GM21447 (cell line): ENCODE results near the gene ST3GAL5.
"Not testable (repeated sequence)": the region's sequence is repeated elsewhere in the genome, so short reads cannot be mapped to it uniquely, and the experiment has no call there.

Experiments
- ATAC-seq: cut with Tn5 transposase; IDR thresholded peaks from one replicate; pipeline ENCODE4 v1.9.1; 2021; ENCODE audit not compliant: unreplicated experiment

Gene ST3GAL5

DNA sequence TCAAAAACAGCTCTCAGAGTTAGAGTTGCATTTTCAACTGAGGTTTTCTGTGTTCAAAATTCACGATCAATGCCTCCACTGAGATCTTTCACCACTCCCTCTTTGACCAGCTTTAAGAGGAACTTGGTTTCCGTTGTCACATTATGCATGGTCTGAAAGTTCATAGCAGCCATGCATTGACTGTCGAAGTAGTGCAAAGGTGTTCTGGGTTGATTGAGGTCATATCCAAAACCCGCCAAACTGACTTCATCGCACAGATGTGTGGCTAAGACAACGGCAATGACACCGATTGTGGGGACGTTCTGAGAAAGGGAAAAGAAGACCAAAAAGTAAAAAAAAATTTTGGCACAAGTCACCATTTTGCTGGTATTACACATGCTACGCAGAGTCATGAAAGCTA lies 48.7 kb downstream of the ST3GAL5 start:
- ATAC-seq: no peak

DNA sequence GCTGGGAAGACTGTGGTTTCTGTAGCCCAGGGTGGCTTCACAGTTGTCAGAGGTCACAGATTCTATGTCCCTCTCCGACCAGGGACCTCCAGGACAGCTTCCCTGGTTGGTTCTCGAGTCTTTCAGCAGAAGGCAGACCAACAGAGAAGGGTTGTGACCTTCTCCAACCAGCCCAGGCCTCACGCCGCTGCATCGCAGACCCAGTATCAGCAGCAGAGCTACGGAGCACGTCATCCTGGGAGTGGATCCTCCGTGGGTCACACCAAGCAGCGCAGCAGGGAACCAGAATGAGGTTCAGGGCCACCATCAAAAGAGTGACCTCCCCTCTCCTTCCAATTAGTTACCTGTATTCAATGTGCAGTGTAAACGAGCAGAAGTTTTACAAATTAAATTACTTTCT lies 49.3 kb downstream of the ST3GAL5 start:
- no peak for ATAC-seq

DNA sequence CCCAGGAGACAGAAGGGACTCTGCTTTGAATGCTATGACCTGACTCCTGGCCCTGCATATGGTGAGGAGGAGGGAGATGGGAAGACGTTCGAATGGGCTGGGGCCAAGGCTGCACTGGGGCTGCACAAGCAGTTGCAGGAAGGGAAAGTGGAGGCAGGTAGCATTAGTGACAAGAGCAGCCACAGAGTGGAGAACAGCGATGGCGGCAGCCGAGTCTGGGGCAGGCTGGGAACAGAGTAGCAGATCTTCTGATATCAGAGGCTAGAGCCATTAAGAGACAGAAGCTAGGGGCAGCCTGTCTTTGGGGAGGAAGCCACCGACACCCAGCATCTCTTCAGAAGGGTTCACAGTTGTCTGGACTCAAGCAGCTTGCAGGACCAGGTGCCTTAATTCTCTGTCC lies 50.1 kb downstream of the ST3GAL5 start:
- no peak for ATAC-seq

DNA sequence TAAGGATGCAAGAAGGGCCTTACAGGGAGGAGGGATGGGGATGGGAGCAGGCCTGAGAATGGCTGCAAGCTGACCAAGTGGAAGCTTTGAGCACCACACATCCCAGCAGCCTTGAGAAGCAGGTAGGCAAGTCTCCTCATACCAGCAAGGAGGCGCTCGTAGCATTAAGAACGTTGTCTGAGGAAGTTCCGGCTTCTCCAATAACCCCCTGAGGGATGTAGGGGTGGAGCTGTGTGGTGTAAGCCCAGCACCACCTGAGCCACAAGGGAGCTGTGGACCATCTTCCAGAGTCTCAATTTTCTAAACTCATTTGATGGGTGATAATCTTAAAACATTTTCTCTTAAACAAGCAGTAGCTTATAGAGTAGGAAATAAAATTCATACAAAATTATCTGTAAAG lies 50.6 kb downstream of the ST3GAL5 start:
- ATAC-seq: no peak

DNA sequence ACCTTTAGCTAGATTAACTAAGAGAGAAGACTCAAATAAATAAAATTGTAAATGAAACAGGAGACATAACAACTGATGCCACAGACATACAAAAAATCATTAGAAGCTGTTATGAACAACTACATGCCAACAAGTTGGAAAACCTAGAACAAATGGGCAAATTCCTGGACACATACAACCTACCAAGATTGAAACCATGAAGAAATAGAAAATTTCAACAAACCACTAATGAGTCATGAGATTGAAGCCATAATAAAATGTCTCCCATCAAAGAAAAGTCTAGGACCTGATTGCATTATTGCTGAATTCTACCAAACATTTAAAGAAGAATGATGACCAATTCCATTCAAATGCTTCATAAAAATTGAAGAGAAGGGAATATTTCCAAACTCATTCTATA lies 54.3 kb downstream of the ST3GAL5 start:
- no peak for ATAC-seq

DNA sequence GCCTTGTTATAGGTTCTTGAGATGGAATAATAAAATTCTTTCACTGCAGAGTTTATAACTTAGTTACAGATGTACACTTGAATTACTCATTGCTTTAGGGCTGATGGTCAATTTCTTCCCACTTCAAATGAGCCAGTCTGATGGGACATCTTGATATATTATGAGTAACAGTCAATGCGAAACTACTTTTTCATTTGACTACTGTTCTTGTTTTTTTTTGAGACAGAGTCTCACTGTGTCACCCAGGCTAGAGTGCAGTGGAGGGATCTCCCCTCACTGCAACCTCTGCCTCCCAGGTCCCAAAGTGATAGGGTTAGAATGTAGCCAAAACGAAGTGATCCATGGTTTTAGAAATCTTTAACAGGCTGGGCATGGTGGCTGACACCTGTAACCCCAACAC lies 57.1 kb downstream of the ST3GAL5 start:
- ATAC-seq: no peak

DNA sequence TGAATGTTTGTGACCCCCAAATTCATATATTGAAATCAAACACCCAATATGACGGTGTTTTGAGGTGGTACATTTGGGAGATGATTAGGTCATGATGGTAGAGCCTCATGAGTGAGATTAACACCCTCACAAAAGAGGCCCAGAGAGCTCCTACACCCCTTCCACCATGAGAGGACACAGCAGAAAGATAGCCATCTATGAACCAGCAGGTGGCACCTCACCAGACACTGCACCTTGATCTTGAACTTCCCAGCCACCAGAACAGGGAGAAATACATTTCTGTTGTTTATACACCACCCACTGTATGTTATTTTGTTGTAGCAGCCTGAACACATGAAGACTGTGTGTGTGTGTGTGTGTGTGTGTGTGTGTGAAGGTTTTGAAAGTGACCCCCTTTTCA lies 58.1 kb downstream of the ST3GAL5 start:
- ATAC-seq: no peak

DNA sequence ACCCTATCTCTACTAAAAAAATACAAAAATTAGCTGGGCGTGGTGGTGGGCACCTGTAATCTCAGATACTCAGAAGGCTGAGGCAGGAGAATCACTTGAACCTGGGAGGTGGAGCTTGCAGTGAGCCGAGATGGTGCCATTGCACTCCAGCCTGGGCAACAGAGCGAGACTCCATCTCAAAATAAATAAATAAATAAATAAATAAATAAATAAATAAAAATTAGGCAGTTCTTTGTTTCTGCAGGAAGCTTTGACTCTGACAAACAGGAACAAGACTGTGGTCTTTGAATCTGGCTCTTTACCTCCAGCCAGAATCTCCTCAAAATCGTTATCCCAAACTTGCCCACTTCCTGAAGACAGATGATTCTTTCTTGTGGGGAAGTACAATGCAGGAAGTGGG lies 59.4 kb downstream of the ST3GAL5 start:
- not testable (repeated sequence) for ATAC-seq

DNA sequence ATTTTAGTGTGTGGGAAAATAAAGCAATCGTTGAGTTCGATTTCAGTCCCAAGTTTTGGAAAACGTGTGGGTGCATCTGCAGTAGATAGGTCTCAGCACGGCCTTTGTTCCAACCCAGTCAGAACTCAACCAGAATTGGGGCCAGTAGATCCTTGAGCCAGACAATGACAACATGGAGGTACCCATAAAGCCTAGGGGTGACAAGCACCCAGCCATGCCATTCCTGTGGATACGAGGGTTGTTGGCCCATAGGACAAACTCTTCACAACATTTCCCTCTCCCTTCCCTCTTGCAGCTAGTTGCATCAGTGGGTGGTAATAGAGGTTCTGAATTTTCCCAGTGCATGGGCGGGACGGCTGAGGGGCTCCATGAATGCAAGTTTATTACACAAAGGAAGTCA lies 60.1 kb downstream of the ST3GAL5 start:
- ATAC-seq: no peak

DNA sequence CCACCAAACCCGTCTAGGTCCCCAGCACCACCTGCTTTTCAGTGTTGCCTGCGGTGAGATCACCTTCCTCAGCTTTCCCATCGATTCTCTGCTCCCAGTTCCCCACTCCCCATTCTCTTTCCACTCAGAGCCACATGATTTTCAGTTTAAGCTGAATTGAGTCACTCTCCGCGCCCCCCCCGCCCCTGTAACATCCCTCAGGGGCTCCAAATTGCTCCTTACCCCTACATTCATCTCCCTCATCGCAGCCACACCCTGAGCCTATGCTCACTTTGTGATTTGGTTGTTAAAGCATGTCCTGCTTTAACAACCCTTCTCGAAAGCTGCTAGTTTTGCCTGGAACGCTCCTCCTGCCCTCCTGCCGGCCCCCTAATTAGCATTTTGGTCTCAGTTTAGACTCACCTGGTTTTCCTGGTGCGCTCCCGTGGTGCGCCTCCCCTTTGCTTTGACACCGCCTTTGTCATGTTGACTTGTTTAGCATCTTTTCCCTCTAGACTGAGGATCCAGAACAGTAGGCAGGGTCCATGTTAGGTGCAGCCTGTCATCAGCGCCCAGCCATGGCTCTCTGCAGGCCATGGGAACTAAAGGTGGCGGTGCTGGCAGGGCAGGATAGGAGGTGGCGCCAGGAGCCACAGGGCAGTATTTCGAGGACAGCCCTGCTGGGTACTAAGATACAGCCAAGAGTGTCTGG lies 60.8 kb downstream of the ST3GAL5 start:
- no peak for ATAC-seq

DNA sequence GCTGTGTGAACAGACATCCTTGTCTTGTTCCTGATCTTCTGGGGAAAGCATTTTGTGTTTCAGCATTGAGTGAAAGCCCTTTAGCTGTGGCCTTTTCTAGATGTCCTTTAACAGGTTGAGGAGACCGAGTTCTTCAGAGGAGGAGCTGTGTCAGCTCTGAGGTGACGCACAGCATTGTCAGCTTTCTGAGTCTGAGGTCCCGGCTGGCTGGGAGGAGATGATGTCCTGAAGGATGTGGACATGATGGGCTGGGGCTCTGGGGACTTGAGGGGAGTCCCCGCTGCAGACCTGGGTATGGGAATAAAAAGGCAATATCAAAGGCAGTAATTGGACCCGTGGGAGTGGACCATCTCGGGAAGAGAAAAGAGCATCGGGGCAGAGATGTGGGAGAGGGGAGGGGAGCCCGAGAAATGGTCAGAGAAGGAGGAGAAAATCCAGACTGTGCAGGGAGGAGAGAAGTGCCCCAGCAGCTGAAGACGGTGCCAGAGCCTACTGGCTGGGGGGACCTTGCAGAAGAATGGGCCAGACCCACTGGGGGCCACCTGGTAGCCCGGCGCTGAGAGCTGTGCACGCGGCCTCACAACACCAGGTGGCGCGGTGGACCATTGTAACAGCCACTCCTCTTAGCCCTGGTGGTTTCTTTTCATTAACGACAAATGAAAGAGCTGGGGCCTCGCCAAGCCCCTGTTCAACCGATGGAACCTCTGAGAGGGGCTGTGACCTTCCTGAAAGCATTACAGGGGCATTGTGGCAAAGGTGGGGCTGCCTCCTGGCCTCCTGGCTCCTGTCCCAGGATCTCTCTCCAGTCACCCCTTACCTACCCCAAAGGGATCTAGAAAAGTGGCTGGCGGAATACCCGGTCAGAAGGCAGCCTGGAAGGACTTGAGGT lies 61.6 kb downstream of the ST3GAL5 start:
- ATAC-seq: peak; percentile 93

DNA sequence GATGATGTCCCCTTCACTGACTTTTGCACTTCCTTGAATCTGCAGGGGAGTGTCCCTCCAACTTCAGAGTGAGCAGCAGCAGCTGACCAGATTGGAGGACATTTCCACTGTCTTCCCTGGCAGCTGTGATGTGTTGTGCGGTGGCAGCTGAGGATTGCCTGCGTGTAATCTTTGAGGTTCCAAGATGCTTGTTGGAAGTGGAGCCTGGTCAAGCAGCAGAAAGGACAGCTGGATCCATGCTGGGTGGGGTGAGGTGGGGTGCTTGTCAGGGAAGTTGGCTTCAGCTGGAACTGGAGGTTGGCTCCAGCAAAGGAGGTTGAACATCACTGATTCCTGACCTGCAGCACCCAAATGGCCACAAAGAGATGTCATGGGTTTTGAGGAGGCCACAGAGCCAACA lies 64.8 kb downstream of the ST3GAL5 start:
- ATAC-seq: no peak

DNA sequence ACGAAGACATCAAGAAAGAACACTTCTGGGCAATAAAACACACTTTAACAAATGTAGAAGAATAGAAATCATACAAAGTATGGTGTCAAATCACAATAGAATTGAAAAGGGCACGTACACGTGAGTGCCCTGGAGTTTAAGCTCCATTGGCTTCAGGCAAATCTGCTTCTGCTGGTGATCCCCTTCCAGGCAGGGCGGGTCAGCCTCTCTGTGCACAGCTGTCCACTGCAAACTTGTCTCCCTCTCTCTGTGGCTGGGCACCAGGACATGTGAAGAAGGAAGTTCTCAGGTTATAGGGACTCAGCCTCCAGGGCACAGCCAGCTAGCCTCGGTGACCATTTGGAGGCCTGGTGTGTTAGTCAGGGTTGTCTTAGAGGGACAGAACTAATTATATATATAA lies 66.0 kb downstream of the ST3GAL5 start:
- ATAC-seq: no peak

DNA sequence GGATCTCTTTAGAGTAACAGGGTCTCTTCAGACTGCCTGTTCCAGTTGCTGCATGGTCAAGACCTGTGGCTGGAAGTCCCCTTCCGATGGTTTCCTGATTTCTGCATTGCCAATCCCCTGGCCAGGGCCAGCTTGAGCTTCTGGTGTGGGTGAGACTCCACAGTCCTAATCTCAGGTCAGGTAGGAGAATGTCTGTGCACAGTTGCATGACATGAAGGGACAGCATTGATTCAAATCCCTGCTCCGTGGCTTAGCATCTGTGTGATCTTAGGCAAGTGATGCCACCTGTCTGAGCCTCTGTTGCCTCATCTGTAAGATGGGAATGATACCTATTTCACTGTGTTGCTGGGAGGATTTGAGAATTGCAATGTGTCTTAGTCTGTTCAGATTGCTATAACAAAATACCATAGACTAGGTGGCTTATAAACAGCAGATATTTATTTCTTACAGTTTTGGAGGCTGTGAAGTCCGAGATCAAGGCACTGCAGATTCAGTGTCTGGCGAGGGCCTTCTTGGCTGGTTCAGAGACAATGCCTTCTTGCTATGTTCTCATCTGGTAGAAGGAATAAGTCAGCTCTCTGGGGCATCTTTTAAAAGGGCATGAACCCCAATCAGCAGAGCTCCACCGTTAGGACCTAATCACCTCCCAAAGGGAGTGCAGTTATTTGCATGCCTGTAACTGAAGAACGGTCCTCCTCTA lies 68.8 kb downstream of the ST3GAL5 start:
- no peak for ATAC-seq

DNA sequence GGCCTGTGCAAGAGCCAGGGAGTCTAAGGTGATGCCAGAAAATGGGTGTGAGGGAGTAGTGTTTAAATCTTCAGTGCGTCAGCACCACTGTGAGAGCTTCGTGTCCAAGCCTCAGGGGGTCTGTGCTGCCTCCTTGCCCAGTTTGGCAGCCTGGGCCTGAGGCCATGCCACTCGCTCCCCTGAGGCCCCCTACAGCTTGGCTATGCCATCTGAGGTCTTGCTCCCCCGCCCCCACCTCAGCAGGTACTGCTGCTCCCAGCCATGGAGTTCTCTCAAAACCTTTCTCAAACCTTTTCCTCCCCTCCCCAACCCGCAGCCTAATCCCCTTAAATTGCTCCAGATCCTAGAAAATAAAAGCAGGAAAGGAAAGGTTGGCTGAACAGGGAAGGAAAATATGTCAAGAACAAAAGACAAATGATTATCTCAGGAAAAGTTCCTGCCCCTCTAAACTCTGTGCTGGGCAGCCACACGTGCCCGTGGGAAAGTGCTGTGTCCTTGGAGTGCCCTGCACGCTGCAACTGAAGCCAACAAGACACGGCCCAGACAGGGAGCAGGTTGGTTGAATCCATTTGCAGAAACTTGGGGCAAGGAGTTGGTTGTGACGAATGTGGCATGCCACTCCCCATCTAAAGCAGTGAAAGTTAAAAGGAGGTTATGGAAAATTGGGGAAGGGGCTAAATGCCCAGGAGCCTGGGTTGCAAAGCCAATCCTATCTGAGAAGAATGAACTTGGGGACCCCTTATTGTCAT lies 73.8 kb downstream of the ST3GAL5 start:
- ATAC-seq: no peak

DNA sequence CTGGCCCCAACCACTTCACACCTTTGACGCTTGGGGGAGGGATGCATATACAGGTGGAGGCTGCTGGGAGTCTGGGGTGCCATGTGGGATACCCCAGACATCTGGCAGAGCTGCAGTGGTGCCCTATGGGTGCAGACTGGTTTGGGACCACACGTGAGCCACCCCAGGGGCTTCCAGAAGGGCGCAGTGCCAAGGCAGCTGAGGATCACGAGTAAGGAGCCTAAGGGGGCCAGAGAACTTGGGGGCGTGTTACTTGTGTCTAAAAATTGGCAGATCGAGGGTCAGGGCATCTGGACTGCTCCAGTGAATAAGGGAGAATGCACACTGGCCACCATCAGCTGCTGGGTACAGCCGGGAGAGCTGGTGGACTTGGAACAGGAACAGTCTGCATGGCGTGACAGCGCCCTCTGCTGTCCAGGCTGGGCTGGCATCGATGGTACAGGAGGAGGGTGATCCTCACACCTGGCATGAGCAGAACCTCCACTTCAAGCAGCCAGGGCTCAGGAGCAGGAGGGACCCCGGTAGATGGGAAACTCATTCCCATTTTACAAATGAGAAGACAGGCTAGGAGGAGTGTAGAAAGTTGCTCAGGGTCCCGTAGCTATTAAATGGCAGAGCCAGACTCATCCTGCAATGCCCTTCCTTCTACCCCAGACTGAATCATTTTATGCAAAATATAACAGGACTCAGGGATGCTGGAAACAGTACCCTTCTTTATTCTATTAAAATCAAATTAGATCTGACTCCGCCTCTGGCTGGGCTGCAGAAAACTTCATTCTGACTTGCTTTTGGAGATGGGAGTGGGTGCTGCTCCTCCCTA lies 74.6 kb downstream of the ST3GAL5 start:
- ATAC-seq: peak; percentile 60

DNA sequence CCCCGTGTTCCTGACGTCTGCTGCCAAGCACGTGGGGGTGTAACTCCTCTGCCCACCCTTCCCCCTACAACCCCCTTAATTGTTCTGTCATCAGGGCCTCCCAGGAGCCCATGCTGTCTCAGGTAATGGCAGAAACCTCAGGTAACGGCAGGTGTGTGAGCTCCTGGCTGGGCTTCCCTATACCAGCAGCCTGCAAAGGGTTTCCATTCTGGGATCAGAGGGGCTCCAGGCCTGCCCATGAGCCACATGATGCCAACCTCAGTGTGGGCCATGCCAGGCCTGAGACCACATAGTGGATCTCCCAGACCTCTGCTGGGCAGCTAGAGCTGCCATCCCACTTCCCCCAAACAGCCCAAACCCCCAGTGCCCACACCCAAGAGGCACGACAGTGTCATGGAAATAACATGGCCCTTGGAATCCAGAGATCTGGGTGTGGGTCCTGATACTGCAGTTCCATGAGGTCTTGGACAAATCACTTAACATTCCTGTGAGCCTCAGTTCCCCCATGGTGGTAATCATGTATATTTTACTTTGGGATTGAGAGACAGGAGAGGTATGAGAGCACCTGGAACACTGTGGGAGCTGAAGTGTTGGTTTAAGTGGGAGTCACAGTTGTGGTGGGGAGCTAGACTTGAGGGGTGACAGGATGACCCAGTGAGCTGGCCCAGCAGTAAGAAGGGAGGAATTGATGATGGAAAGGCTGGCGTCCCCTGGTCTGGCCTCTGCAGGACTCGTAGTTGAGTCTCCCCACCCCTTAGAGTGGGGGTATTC lies 75.4 kb downstream of the ST3GAL5 start:
- no peak for ATAC-seq

DNA sequence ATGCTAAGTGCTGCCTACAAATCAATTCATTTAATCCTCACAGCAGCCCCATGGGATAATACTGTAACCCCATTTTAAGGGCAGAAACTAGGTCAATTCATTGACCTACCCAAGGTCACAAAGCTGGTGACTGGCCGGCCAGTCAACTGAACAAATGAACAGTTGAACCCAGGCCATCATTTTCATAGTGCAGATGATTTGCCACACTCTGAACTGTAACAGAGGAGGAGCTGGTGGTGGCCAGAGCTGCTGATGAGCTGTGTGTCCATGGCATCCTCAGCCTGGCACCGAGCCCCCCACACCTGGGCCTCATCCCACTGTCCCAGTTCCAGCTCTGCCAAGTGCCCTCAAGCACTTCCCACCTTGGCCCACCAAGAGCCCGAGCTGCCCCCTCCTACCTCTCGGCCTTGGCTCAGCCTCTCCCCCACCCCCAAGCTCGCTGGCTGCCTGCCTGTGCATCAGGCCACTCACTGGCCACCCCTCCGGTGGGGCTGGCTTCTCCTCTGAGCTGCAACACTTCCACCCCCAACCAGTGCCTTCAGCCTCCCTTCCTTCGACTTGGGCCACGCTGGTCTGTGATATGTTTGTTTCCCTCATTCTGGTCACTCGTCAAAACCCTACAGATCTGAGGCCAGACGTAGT lies 76.6 kb downstream of the ST3GAL5 start:
- ATAC-seq: no peak
